Panc1 (cell line): ENCODE data around the gene TKT.

Experiments used
- POLR2AphosphoS5 ChIP-seq: IDR thresholded peaks from 2 replicates; pipeline ENCODE4 v1.6.1; 2012; ENCODE audit warnings: mild to moderate bottlenecking, low read depth, low read length, moderate library complexity
- SIN3A ChIP-seq: IDR thresholded peaks from 2 replicates; pipeline ENCODE4 v1.6.1; 2012; ENCODE audit warnings: low read depth, mild to moderate bottlenecking, low read length, moderate library complexity, borderline replicate concordance; ENCODE audit not compliant: insufficient read depth
- TF ChIP-seq, protein P1 (sequence below): fragments of 450-650 bp; IDR thresholded peaks from 2 replicates; pipeline ENCODE4 v1.5.1; 2017; ENCODE audit warnings: mild to moderate bottlenecking

DNA sequence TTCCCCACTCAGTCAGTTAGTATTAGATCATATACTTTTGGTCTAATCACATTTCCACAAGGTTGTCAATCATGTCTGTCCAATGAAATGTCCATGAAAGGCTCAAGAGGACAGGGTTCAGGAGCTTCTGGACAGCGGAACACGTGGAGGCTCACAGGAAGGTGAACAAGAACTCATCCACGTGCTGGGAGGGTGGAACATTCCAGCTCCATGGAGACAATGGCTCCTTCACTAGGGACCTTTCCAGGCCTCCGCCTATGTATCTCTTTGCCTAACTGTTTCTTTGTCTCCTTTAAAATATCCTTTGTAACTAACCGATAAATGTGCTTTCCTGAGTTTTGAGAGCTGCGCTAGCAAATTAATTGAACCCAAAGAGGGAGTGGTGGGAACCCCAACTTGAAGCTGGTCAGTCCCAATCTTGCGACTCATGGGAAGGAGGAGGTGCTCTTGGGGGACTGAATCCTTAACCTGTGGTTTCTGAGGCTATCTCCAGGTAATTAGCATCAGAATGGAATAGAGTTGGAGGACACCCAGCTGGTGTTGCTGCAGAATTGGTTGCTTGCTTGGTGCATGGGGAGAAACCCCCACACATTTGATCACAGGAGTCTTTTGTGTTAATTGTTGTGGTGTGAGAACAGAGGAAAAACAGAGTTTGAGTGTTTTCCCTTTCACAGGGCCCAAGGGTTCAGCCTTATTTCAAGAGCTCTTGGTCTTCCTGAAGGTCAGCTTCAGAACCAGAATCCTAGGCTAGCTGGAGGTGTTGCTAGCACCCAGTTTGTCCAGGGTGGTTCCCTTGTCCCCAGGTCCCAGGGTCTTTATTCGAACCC lies 3.0 kb upstream of the TKT start:
- no peak for TF ChIP-seq POLR2AphosphoS5
- TF ChIP-seq, protein P1, sequence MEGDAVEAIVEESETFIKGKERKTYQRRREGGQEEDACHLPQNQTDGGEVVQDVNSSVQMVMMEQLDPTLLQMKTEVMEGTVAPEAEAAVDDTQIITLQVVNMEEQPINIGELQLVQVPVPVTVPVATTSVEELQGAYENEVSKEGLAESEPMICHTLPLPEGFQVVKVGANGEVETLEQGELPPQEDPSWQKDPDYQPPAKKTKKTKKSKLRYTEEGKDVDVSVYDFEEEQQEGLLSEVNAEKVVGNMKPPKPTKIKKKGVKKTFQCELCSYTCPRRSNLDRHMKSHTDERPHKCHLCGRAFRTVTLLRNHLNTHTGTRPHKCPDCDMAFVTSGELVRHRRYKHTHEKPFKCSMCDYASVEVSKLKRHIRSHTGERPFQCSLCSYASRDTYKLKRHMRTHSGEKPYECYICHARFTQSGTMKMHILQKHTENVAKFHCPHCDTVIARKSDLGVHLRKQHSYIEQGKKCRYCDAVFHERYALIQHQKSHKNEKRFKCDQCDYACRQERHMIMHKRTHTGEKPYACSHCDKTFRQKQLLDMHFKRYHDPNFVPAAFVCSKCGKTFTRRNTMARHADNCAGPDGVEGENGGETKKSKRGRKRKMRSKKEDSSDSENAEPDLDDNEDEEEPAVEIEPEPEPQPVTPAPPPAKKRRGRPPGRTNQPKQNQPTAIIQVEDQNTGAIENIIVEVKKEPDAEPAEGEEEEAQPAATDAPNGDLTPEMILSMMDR = no peak
- no peak for TF ChIP-seq SIN3A
